Measurements from ENCODE around the gene GALC.
A peak's percentile ranks its signal among the peaks of the same experiment; 100 is the strongest.

GALC gene

DNA sequence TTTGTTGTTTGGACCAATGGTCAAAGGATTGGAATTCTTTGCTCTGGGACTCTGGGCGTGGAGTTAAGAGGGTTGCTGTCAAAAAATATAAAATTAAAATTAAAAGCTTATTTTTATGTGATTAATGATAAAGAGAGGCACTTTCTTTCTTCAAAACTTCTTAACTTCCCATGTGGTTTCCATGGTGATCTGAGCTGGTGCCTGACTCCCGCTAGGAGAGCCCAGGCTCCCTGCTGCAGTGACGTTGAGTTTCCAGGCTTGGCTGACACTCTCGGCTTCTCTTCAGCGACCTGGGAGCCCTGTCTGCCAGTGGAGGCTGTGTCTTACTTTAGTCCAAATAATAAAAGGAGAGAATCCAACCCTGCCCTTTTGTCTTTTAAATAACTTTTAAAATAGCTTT, 84.4 kb downstream of the GALC start:
- Histone ChIP-seq H3K9ac (ENCODE audit: low read length) (no peak overlapping the region), H4K8ac (ENCODE audit: low read depth, low read length) (no peak overlapping the region), H2BK120ac (ENCODE audit: insufficient read depth, low read length, poor library complexity) (no peak overlapping the region), H3K9me3 (ENCODE audit: insufficient read depth, low read depth, low read length) (peaks cover 2% of the 10 kb centered on the region), H2AFZ (ENCODE audit: insufficient read depth, low read length, poor library complexity) (no peak overlapping the region), H2BK12ac (ENCODE audit: low read length) (no peak overlapping the region), H3K79me2 (ENCODE audit: control insufficient read depth, insufficient read depth, low read length, poor library complexity) (no peaks in the 10 kb centered on the region), H3K4me3 (ENCODE audit: low read depth, low read length) (no peak overlapping the region), H3K27me3 (ENCODE audit: insufficient read depth, low read length) (no peaks in the 10 kb centered on the region), H2AK5ac (ENCODE audit: low read length) (no peak overlapping the region), H4K91ac (ENCODE audit: low read depth, low read length) (no peak overlapping the region), H3K4ac (ENCODE audit: low read depth, low read length) (no peak overlapping the region), H3K18ac (ENCODE audit: low read length) (no peak overlapping the region), H3K79me1 (ENCODE audit: low read length) (no peaks in the 10 kb centered on the region), H3K27ac (ENCODE audit: low read depth, low read length) (no peak overlapping the region), H3K4me2 (ENCODE audit: low read length) (no peak overlapping the region), H4K12ac (ENCODE audit: low read depth, low read length) (no peak overlapping the region), H3K36me3 (ENCODE audit: control insufficient read depth in 1 of 2, insufficient read depth in 2 of 2, low read length in 2 of 2) (no peaks in the 10 kb centered on the region), H3K14ac (ENCODE audit: low read length) (no peak overlapping the region), H2BK5ac (ENCODE audit: low read depth, low read length, poor library complexity) (no peak overlapping the region), H3K4me1 (ENCODE audit: control insufficient read depth in 1 of 2, insufficient read depth in 2 of 2, low read length in 2 of 2) (peaks cover 2 to 3% of the 10 kb centered on the region in 2 experiments), H3K23ac (ENCODE audit: low read length) (no peak overlapping the region)
- WGBS (ENCODE audit: extremely low coverage, insufficient coverage, insufficient read length) = no CpG with 5 or more reads among the region's 5 CpGs
- no peak for DNase-seq

DNA sequence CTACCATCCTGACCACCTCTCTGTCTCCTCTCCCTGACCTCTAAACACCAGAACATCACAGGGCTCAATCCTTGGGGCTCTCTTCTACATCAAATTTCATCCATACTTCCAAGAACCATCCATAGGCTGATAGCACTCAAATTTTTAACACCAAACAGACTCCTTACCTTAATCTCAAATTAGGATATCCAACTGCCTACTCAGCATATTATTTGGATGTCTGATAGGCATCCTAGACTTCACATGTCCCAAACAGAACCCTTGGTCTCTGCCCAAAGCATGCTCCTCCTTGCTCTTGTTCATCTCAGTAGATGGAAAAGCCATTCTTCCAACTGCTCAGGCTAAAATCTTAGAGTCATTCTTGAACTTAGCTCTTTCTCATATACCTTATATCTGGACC, 91.3 kb downstream of the GALC start:
- Histone ChIP-seq H3K14ac (ENCODE audit: low read length) (no peak overlapping the region), H3K27ac (ENCODE audit: low read depth, low read length) (no peak overlapping the region), H3K79me2 (ENCODE audit: control insufficient read depth, insufficient read depth, low read length, poor library complexity) (no peaks in the 10 kb centered on the region), H3K4ac (ENCODE audit: low read depth, low read length) (no peak overlapping the region), H3K36me3 (ENCODE audit: control insufficient read depth in 1 of 2, insufficient read depth in 2 of 2, low read length in 2 of 2) (no peaks in the 10 kb centered on the region), H3K4me3 (ENCODE audit: low read depth, low read length) (no peak overlapping the region), H4K12ac (ENCODE audit: low read depth, low read length) (no peak overlapping the region), H2BK12ac (ENCODE audit: low read length) (no peak overlapping the region), H3K18ac (ENCODE audit: low read length) (no peak overlapping the region), H2AFZ (ENCODE audit: insufficient read depth, low read length, poor library complexity) (no peak overlapping the region), H2BK120ac (ENCODE audit: insufficient read depth, low read length, poor library complexity) (no peak overlapping the region), H2BK5ac (ENCODE audit: low read depth, low read length, poor library complexity) (no peak overlapping the region), H3K79me1 (ENCODE audit: low read length) (no peaks in the 10 kb centered on the region), H2AK5ac (ENCODE audit: low read length) (no peak overlapping the region), H3K9ac (ENCODE audit: low read length) (no peak overlapping the region), H3K9me3 (ENCODE audit: insufficient read depth, low read depth, low read length) (no peaks in the 10 kb centered on the region), H3K4me2 (ENCODE audit: low read length) (no peak overlapping the region), H4K91ac (ENCODE audit: low read depth, low read length) (no peak overlapping the region), H3K23ac (ENCODE audit: low read length) (no peak overlapping the region), H4K8ac (ENCODE audit: low read depth, low read length) (no peak overlapping the region), H3K27me3 (ENCODE audit: insufficient read depth, low read length) (no peaks in the 10 kb centered on the region), H3K4me1 (ENCODE audit: control insufficient read depth in 1 of 2, insufficient read depth in 2 of 2, low read length in 2 of 2) (peaks cover 11% of the 10 kb centered on the region in 2 experiments)
- DNase-seq = no peak

DNA sequence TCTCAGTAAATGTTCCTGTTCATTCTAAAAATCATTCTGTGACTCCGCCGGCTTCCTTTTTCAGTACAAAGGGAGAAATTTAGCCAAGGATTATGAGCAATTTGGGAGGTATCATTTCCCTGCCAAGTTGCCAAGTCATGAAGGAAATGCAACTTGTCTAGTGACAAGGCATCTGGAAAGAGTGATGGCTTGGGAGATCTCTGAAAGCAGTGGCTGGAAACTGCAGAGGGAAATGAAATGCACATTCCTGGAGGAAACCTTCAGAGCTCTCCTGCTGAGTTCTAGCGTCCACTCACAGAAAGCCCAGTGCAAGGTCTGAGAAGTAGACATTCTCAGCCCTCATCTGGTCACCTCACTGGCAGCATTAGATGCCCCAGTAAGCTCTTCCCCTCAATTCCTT, 91.7 kb downstream of the GALC start:
- no peaks in the 10 kb centered on the region for H3K79me2 ChIP-seq (ENCODE audit: control insufficient read depth, insufficient read depth, low read length, poor library complexity)
- H3K23ac ChIP-seq (ENCODE audit: low read length) = no peak overlapping the region
- no peak overlapping the region for H3K9ac ChIP-seq (ENCODE audit: low read length)
- no peak overlapping the region for H3K27ac ChIP-seq (ENCODE audit: low read depth, low read length)
- H3K4ac ChIP-seq (ENCODE audit: low read depth, low read length) = no peak overlapping the region
- no CpG with 5 or more reads among the region's 3 CpGs for WGBS (ENCODE audit: extremely low coverage, insufficient coverage, insufficient read length)
- no peaks in the 10 kb centered on the region for H3K9me3 ChIP-seq (ENCODE audit: insufficient read depth, low read depth, low read length)
- no peak overlapping the region for H2BK5ac ChIP-seq (ENCODE audit: low read depth, low read length, poor library complexity)
- no peaks in the 10 kb centered on the region for H3K27me3 ChIP-seq (ENCODE audit: insufficient read depth, low read length)
- no peak overlapping the region for H2BK12ac ChIP-seq (ENCODE audit: low read length)
- H4K91ac ChIP-seq (ENCODE audit: low read depth, low read length) = no peak overlapping the region
- no peak overlapping the region for H3K4me3 ChIP-seq (ENCODE audit: low read depth, low read length)
- H3K4me1 ChIP-seq (ENCODE audit: control insufficient read depth in 1 of 2, insufficient read depth in 2 of 2, low read length in 2 of 2) = peaks cover 11% of the 10 kb centered on the region in 2 experiments
- no peaks in the 10 kb centered on the region for H3K79me1 ChIP-seq (ENCODE audit: low read length)
- no peak overlapping the region for H4K12ac ChIP-seq (ENCODE audit: low read depth, low read length)
- no peak for DNase-seq
- no peak overlapping the region for H3K14ac ChIP-seq (ENCODE audit: low read length)
- H4K8ac ChIP-seq (ENCODE audit: low read depth, low read length) = no peak overlapping the region
- no peak overlapping the region for H3K18ac ChIP-seq (ENCODE audit: low read length)
- H2AK5ac ChIP-seq (ENCODE audit: low read length) = no peak overlapping the region
- H2AFZ ChIP-seq (ENCODE audit: insufficient read depth, low read length, poor library complexity) = no peak overlapping the region
- no peaks in the 10 kb centered on the region for H3K36me3 ChIP-seq (ENCODE audit: control insufficient read depth in 1 of 2, insufficient read depth in 2 of 2, low read length in 2 of 2)
- H2BK120ac ChIP-seq (ENCODE audit: insufficient read depth, low read length, poor library complexity) = no peak overlapping the region
- no peak overlapping the region for H3K4me2 ChIP-seq (ENCODE audit: low read length)

DNA sequence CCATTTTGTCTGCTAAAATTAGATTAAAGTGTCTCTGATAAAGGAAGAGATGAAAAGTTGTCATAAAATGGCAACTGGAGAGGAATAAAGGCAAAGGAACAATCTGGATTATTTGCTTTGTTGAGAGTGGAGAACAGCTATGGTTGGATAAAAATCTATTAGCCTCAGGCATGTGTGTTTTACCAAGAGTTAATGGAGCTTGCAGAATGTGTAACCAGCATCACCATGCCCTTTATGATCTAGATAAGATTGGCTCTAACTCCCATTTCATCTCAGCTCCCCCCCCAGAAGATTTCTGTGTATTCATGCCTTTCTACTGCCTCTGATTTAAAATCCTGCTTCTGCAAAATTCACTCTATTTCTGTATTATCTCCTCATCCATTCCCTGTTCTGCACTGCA, 93.8 kb downstream of the GALC start:
- Histone ChIP-seq H3K9me3 (ENCODE audit: insufficient read depth, low read depth, low read length) (no peaks in the 10 kb centered on the region), H2AFZ (ENCODE audit: insufficient read depth, low read length, poor library complexity) (no peak overlapping the region), H4K91ac (ENCODE audit: low read depth, low read length) (no peak overlapping the region), H3K79me1 (ENCODE audit: low read length) (no peaks in the 10 kb centered on the region), H2BK120ac (ENCODE audit: insufficient read depth, low read length, poor library complexity) (no peak overlapping the region), H3K9ac (ENCODE audit: low read length) (no peak overlapping the region), H3K27ac (ENCODE audit: low read depth, low read length) (no peak overlapping the region), H3K4me1 (ENCODE audit: control insufficient read depth in 1 of 2, insufficient read depth in 2 of 2, low read length in 2 of 2) (peaks cover 11% of the 10 kb centered on the region in 2 experiments), H2BK5ac (ENCODE audit: low read depth, low read length, poor library complexity) (no peak overlapping the region), H3K4me2 (ENCODE audit: low read length) (no peak overlapping the region), H3K18ac (ENCODE audit: low read length) (no peak overlapping the region), H4K8ac (ENCODE audit: low read depth, low read length) (no peak overlapping the region), H3K79me2 (ENCODE audit: control insufficient read depth, insufficient read depth, low read length, poor library complexity) (no peaks in the 10 kb centered on the region), H3K4ac (ENCODE audit: low read depth, low read length) (no peak overlapping the region), H3K4me3 (ENCODE audit: low read depth, low read length) (no peak overlapping the region), H4K12ac (ENCODE audit: low read depth, low read length) (no peak overlapping the region), H2BK12ac (ENCODE audit: low read length) (no peak overlapping the region), H3K36me3 (ENCODE audit: control insufficient read depth in 1 of 2, insufficient read depth in 2 of 2, low read length in 2 of 2) (no peaks in the 10 kb centered on the region), H3K14ac (ENCODE audit: low read length) (no peak overlapping the region), H3K27me3 (ENCODE audit: insufficient read depth, low read length) (no peaks in the 10 kb centered on the region), H2AK5ac (ENCODE audit: low read length) (no peak overlapping the region), H3K23ac (ENCODE audit: low read length) (no peak overlapping the region)
- peak; percentile 25 to 73 for DNase-seq

DNA sequence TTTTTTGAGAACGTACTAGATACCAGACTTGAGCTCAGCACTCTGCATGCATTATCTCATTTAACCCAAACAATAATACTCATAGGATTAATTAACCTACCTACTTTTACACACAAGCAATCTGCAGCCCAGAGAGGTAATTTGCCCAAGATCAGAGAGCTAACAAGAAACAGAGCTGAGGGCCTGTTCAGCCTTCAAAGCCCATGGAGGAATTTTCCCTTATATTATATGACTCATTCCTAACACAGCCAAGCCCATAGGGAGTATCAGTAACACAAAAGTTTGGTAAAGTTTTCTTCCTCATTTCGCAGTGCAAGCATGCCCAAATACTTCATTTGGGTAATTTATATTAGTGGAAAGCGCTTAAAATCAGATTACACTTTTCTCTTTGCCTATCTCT, 94.7 kb downstream of the GALC start:
- no peak overlapping the region for H2BK120ac ChIP-seq (ENCODE audit: insufficient read depth, low read length, poor library complexity)
- peak overlapping the region; percentile 32 for H3K27ac ChIP-seq (ENCODE audit: low read depth, low read length)
- no peak overlapping the region for H3K4me2 ChIP-seq (ENCODE audit: low read length)
- peaks cover 6 to 9% of the 10 kb centered on the region in 2 experiments for H3K4me1 ChIP-seq (ENCODE audit: control insufficient read depth in 1 of 2, insufficient read depth in 2 of 2, low read length in 2 of 2)
- H4K8ac ChIP-seq (ENCODE audit: low read depth, low read length) = no peak overlapping the region
- no peaks in the 10 kb centered on the region for H3K9me3 ChIP-seq (ENCODE audit: insufficient read depth, low read depth, low read length)
- H4K12ac ChIP-seq (ENCODE audit: low read depth, low read length) = no peak overlapping the region
- H3K79me1 ChIP-seq (ENCODE audit: low read length) = no peaks in the 10 kb centered on the region
- H3K23ac ChIP-seq (ENCODE audit: low read length) = no peak overlapping the region
- H2BK12ac ChIP-seq (ENCODE audit: low read length) = no peak overlapping the region
- WGBS (ENCODE audit: extremely low coverage, insufficient coverage, insufficient read length) = no CpG with 5 or more reads among the region's 3 CpGs
- H4K91ac ChIP-seq (ENCODE audit: low read depth, low read length) = no peak overlapping the region
- no peak overlapping the region for H3K9ac ChIP-seq (ENCODE audit: low read length)
- no peaks in the 10 kb centered on the region for H3K27me3 ChIP-seq (ENCODE audit: insufficient read depth, low read length)
- H2BK5ac ChIP-seq (ENCODE audit: low read depth, low read length, poor library complexity) = no peak overlapping the region
- no peak overlapping the region for H2AK5ac ChIP-seq (ENCODE audit: low read length)
- H3K36me3 ChIP-seq (ENCODE audit: control insufficient read depth in 1 of 2, insufficient read depth in 2 of 2, low read length in 2 of 2) = no peaks in the 10 kb centered on the region
- no peak overlapping the region for H3K14ac ChIP-seq (ENCODE audit: low read length)
- H3K18ac ChIP-seq (ENCODE audit: low read length) = no peak overlapping the region
- no peak overlapping the region for H3K4ac ChIP-seq (ENCODE audit: low read depth, low read length)
- no peaks in the 10 kb centered on the region for H3K79me2 ChIP-seq (ENCODE audit: control insufficient read depth, insufficient read depth, low read length, poor library complexity)
- DNase-seq = peak; percentile 12 to 28
- H2AFZ ChIP-seq (ENCODE audit: insufficient read depth, low read length, poor library complexity) = no peak overlapping the region
- H3K4me3 ChIP-seq (ENCODE audit: low read depth, low read length) = no peak overlapping the region

All from trophoblast cell (in vitro differentiated cells and primary cell).